Activated CD4-positive, alpha-beta T cell treated with anti-CD3 and anti-CD28 coated beads, Interleukin-2, amount 50 U/mL, for 48 hours (primary cell): Measurements from ENCODE around the gene DHODH.
"Not testable (repeated sequence)": the region's sequence is repeated elsewhere in the genome, so short reads cannot be mapped to it uniquely, and the experiment has no call there.

ENCODE experiments used
- DNase-seq, 2 experiments: peaks; one replicate each; pipeline ENCODE4 v3.0.0-alpha.2; 2020

Gene DHODH

GRCh38 chr16:72055911-72056310, 47.4 kb downstream of the DHODH start:
- DNase-seq: no peak

GRCh38 chr16:72057313-72057712, 48.8 kb downstream of the DHODH start:
- not testable (repeated sequence) for DNase-seq

GRCh38 chr16:72059060-72059459, 50.5 kb downstream of the DHODH start:
- not testable (repeated sequence) for DNase-seq

- no peak for DNase-seq
Measured at GRCh38 chr16:72060405-72060804, 51.9 kb downstream of the DHODH start.

GRCh38 chr16:72061564-72061963, 53.0 kb downstream of the DHODH start:
- no peak for DNase-seq

GRCh38 chr16:72064361-72064894, 55.9 kb downstream of the DHODH start:
- no peak for DNase-seq

- DNase-seq: no peak
Measured at GRCh38 chr16:72066747-72067146, 58.2 kb downstream of the DHODH start.

- DNase-seq: no peak
Measured at GRCh38 chr16:72068930-72069329, 60.4 kb downstream of the DHODH start.

GRCh38 chr16:72072514-72073342, 64.2 kb downstream of the DHODH start:
- DNase-seq: no peak

- DNase-seq: no peak
Measured at GRCh38 chr16:72073560-72074230, 65.2 kb downstream of the DHODH start.

GRCh38 chr16:72075067-72075466, 66.5 kb downstream of the DHODH start:
- not testable (repeated sequence) for DNase-seq
